Cardiac muscle cell (in vitro differentiated cells and primary cell): ENCODE results near the gene ARMC9. TPM values are rescaled to one million over a fixed set of nuclear protein-coding genes. Genes with fewer than 3 reads are reported as not detected.

Experiments used
- DNase-seq, 2 donors: peaks; one replicate each; pipeline versions ENCODE4 v3.0.0 to v3.0.0-alpha.2; 2010 to 2017; ENCODE audit warnings: low read depth in 1 of 2, low spot score in 1 of 2
- H3K27ac ChIP-seq: fragments of 200-600 bp; sonication (generic); 2 replicates; pipeline ENCODE4 v1.5.1; 2016
- H3K27me3 ChIP-seq: fragments of 200-600 bp; sonication (generic); 2 replicates; pipeline ENCODE4 v1.6.0; 2016; ENCODE audit warnings: control low read depth
- H3K36me3 ChIP-seq: fragments of 200-600 bp; sonication (generic); 2 replicates; pipeline ENCODE4 v1.5.1; 2016; ENCODE audit warnings: control low read depth
- H3K4me1 ChIP-seq: fragments of 200-600 bp; sonication (generic); 2 replicates; pipeline ENCODE4 v1.8.1; 2017; ENCODE audit warnings: low read depth, mild to moderate bottlenecking, mixed run types
- H3K4me3 ChIP-seq: fragments of 200-600 bp; sonication (generic); 2 replicates; pipeline ENCODE4 v1.5.1; 2016; ENCODE audit warnings: mild to moderate bottlenecking
- H3K9me3 ChIP-seq: fragments of 200-600 bp; sonication (generic); 2 replicates; pipeline ENCODE4 v1.5.1; 2017; ENCODE audit warnings: low read depth, mild to moderate bottlenecking, control low read depth
- CTCF ChIP-seq: IDR thresholded peaks from 2 replicates; pipeline ENCODE4 v1.5.1; 2012; ENCODE audit warnings: low read depth, mild to moderate bottlenecking, low read length
- polyA plus RNA-seq: library from polyadenylated mRNA; unstranded; fragments of >200 nt; fragmentation: Nextera tagmentation; extraction: Ambion mirVana; gene quantifications from 2 replicates; pipeline ENCODE4 v1.2.1, GENCODE V29; 2016
- total RNA-seq: library from RNA; depleted of rRNA; stranded (reverse); fragments of >200 nt; gene quantifications from 2 replicates; pipeline ENCODE4 v1.2.3, GENCODE V29; 2016

Gene ARMC9
- total and polyA plus RNA-seq, 2 experiments from 2014 or later, result 27.4 to 30.0 TPM

GRCh38 chr2:231204581-231204980, 6.2 kb downstream of the ARMC9 start:
- Histone ChIP-seq H3K9me3 (no peaks in the 10 kb centered on the region), H3K36me3 (no peaks in the 10 kb centered on the region), H3K27me3 (no peaks in the 10 kb centered on the region), H3K4me1 (no peaks in the 10 kb centered on the region), H3K4me3 (no peak overlapping the region), H3K27ac (no peak overlapping the region)
- TF ChIP-seq CTCF, result no peak
- DNase-seq, result no peak

DNA sequence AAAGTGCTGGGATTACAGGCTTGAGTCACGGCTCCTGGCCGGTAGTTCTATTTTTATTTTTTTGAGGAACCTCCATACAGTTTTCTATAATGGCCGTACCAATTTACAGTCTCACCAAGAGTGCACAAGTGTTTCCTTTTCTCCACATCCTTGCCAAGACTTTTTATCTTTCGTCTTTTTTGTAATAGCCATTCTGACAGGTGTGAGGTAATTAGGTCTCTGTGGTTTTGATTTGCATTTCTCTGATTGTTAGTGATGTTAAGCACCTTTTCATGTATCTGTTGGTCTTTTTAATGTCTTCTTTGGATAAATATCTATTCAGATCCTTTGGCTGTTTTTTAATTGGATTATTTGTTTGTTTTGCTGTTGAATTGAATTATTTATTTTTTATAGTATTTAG, 9.3 kb downstream of the ARMC9 start:
- Histone ChIP-seq H3K36me3 (no peaks in the 10 kb centered on the region), H3K4me3 (no peak overlapping the region), H3K27ac (no peak overlapping the region), H3K27me3 (no peaks in the 10 kb centered on the region), H3K9me3 (no peaks in the 10 kb centered on the region), H3K4me1 (no peaks in the 10 kb centered on the region)
- DNase-seq, result no peak
- TF ChIP-seq CTCF, result no peak

- Histone ChIP-seq H3K9me3 (no peaks in the 10 kb centered on the region), H3K27ac (no peak overlapping the region), H3K4me3 (no peak overlapping the region), H3K36me3 (peaks cover 8% of the 10 kb centered on the region), H3K27me3 (no peaks in the 10 kb centered on the region), H3K4me1 (no peaks in the 10 kb centered on the region)
- TF ChIP-seq CTCF, result no peak
- DNase-seq, result no peak
Observed at GRCh38 chr2:231210782-231211181, 12.4 kb downstream of the ARMC9 start.

GRCh38 chr2:231211486-231211885, 13.1 kb downstream of the ARMC9 start:
- TF ChIP-seq CTCF, result no peak
- peak in 1 of 2 donors; percentile 5 for DNase-seq

DNA sequence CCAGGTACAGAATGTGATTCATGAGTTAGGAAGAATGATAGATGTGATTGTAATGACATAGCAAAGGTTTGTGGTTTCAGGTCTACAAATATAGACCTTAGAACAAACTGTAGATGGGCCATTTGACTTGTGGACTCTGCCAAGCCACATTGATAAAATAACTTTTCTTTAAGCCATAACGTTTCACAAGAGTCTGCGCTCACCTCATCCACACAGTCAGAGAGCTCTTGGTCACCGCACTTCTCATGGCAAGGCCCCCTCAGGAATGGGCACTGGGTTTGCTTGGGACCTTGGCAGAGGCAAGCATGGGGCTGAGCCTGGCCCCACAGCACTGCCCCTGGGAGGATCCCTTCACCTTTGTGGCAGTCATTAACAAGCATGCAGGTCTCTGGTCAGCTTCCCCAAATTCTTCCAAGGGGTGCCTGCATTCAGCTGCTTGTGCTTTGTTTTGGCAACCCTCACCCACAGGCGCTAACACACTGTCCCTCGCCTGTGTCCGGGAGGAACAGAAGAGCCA, 14.0 kb downstream of the ARMC9 start:
- Histone ChIP-seq H3K4me1 (no peaks in the 10 kb centered on the region), H3K27ac (no peak overlapping the region), H3K27me3 (no peaks in the 10 kb centered on the region), H3K9me3 (no peaks in the 10 kb centered on the region), H3K36me3 (peaks cover 16% of the 10 kb centered on the region), H3K4me3 (no peak overlapping the region)
- no peak for DNase-seq
- TF ChIP-seq CTCF, result no peak

More at GRCh38 chr2:231211486-231211885, 13.1 kb downstream of the ARMC9 start:
- Histone ChIP-seq H3K4me3 (no peak overlapping the region), H3K27me3 (no peaks in the 10 kb centered on the region), H3K27ac (no peak overlapping the region), H3K4me1 (no peaks in the 10 kb centered on the region), H3K9me3 (no peaks in the 10 kb centered on the region), H3K36me3 (peaks cover 8% of the 10 kb centered on the region)
